Measurements from ENCODE around the gene LHPP.

Gene LHPP

GRCh38 chr10:124492266-124492665 is 30.6 kb downstream of the LHPP start:
- no peak for FAIRE-seq

GRCh38 chr10:124493214-124493882 is 31.7 kb downstream of the LHPP start:
- DNase-seq (ENCODE audit: insufficient read length, low spot score) (no peak), FAIRE-seq (no peak)
- TF ChIP-seq CTCF (IDR thresholded peaks at IDR 0.05; ENCODE audit: insufficient read depth, missing control alignments): no peak

More at GRCh38 chr10:124492266-124492665, 30.6 kb downstream of the LHPP start:
- no peak for DNase-seq (ENCODE audit: insufficient read length, low spot score)
- TF ChIP-seq CTCF (IDR thresholded peaks at IDR 0.05; ENCODE audit: insufficient read depth, missing control alignments): no peak

GRCh38 chr10:124494046-124494807 is 32.6 kb downstream of the LHPP start:
- no peak for TF ChIP-seq CTCF (IDR thresholded peaks at IDR 0.05; ENCODE audit: insufficient read depth, missing control alignments)
- no peak for DNase-seq (ENCODE audit: insufficient read length, low spot score)
- FAIRE-seq: no peak

GRCh38 chr10:124495162-124495561 is 33.5 kb downstream of the LHPP start:
- FAIRE-seq: no peak
- no peak for TF ChIP-seq CTCF (IDR thresholded peaks at IDR 0.05; ENCODE audit: insufficient read depth, missing control alignments)
- DNase-seq (ENCODE audit: insufficient read length, low spot score): no peak

GRCh38 chr10:124495725-124496124 is 34.1 kb downstream of the LHPP start:
- TF ChIP-seq CTCF (IDR thresholded peaks at IDR 0.05; ENCODE audit: insufficient read depth, missing control alignments): no peak

GRCh38 chr10:124496150-124496549 is 34.5 kb downstream of the LHPP start:
- DNase-seq (ENCODE audit: insufficient read length, low spot score) (no peak), FAIRE-seq (no peak)
- TF ChIP-seq CTCF (IDR thresholded peaks at IDR 0.05; ENCODE audit: insufficient read depth, missing control alignments): no peak

More at GRCh38 chr10:124495725-124496124, 34.1 kb downstream of the LHPP start:
- FAIRE-seq (no peak), DNase-seq (ENCODE audit: insufficient read length, low spot score) (no peak)

- no peak for DNase-seq (ENCODE audit: insufficient read length, low spot score)
- FAIRE-seq: no peak
- no peak for TF ChIP-seq CTCF (IDR thresholded peaks at IDR 0.05; ENCODE audit: insufficient read depth, missing control alignments)
These were observed 35.0 kb downstream of the LHPP start for GRCh38 chr10:124496620-124497019.

Measured in D721Med (cell line).